GM21786 (cell line): ENCODE data around the gene LEF1.

Source experiments
- ATAC-seq: cut with Tn5 transposase; IDR thresholded peaks from one replicate; pipeline ENCODE4 v1.9.1; 2021; ENCODE audit not compliant: unreplicated experiment

LEF1 gene

DNA sequence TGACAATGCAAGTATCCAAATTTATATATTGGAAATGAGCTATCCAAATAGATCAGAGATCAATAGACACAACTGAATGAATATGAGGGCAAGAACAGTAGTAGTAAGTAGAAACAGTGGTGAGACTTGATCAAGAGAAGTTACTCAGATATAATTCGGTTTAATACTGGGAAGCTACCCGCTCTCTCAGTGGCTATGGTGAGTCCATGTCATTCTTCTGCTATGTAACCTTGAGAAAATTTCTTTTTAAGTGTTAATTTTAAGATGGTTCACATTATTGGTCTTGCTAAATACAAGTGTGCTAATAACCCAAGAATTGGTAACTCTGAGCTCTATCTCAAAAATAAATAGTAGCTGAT, 53.6 kb downstream of the LEF1 start:
- no peak for ATAC-seq

DNA sequence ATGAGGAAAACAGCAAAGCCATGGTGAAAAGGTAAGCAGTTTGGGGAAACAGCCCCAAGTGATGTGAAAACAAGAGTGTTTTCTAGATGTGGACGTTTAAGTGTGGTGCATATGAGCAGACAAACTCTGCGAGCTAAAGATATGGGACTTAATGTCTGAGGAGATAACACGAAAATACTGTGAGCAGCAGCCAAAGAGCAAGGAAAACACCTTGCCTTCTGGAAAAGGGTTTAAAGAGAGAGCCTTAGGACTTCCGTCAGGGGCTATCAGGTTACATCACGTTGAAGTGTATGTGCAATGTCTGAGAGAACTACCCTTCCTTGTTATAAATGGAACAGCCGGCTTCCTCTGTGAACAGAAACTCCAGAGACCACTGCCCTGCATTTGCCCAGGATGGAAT, 54.2 kb downstream of the LEF1 start:
- ATAC-seq: no peak

DNA sequence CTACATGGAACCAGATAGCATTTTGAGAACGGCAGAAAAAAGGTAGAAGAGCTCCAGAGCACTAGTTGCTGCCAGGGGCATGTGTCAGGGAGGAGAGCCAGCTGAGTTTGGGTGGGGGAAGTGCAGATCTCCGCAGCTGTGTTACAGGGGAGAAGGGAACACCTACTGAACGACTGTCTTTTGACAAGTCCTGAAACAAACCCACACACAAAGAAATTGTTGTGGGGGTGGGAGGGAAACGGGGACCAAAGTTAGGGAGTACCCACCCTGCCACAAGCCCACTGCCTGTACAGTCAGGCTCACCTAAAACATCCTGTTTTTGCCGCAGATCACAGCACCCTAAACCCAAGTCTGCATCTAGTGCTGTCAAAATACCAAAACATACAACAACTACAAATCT, 55.5 kb downstream of the LEF1 start:
- no peak for ATAC-seq

DNA sequence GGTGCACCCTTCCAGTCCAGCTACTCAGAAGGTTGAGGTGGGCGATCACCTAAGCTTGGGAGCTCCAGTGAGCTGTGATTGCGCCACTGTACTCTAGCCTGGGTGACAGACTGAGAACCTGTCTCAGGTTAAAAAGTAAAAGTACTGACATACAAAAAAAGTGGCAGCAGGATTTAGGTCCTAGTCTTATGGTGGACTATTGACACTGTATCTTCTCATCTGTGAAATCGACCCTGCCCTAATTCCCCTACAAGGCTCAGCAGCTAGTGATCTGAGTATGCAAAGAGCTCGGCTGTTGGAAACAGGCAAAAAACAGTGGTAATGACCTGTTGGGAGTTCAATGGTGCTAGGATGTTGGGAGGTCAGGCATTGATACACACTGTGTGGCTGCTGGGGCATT, 57.0 kb downstream of the LEF1 start:
- no peak for ATAC-seq

DNA sequence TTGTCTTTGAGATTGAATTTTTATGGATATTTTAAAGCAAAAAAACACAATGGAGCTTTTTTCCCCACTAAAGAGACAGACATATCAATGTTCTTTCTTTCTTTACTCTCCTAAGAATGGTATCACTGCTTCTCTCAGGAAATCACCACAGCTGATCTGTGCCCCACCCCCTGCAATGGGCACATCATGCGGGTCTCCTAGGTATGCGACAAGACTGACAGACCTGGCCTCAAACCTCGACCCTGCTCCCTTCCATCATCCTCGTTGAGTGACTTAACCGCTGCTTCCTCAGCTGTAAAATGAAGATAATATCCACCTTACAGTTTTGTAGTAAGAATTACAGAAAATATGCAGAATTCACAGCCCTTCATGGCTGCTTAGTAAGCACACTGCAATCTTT, 58.3 kb downstream of the LEF1 start:
- peak; percentile 4 for ATAC-seq

DNA sequence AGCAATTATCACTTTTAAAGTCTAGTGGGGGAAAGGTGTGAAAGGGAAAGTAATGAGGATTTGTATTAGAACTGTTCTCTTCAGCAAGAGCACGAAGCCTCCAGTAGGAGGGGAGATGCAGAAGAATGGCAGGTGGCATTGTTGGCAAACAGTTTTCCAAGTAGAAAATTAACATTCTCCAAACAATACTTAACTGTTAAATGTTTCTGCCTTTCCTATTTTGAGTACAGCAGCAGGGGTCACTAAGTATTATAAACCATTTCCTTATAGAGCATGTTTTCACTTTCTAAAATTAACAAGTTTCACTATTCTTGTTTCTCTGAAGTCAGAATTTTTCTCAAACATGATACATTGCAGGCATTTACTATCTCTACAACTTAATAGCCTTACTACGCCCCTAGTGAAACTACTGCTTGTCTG, 58.7 kb downstream of the LEF1 start:
- peak; percentile 92 for ATAC-seq

DNA sequence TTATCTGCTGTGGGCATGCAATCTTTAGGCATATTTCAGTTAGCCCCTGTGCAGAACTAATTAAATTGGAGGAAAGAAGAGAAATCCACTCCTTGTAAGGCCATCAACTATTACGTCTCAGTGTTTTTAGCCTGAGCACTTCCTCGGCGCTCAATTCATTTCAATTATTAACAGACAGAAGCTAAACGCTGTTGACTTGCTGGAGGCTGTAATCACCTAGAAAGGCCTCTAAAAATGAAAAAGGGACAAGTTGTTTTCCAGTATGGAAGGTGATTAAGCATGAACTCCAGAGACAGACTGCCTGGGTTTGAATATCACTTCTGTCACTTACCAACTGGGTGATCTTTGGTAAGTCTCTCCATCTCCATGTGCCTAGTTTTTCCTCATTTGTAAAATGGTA, 59.6 kb downstream of the LEF1 start:
- ATAC-seq: no peak

DNA sequence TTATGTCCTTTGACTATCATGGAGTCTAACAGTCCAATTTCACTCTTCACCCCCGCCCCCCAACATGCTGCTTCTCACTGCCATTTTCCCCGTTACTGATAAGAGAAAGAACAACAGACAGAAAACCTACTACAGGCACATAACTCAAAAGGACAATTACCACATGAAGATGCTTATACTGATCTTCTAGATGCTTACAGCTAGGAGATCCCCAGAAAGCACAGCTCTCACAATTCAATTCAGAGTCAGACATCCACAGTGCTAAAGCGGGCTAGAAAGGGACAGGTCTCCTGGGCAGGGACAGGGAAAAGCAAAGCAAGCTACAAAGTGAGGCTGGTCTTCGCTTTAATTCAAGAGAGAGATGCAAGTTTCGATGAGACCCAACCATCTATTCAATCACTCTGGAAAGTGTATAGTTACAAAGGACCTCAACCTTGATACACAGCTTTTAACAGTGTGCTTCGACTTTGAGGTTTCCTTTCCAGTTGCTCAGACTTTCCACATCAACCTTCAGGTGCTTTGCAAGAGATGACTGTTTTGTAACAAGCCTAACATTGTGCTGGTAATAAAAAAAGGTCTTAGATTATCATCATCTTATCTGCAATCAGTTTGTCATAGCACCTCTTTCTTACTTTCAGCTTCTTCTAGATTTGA, 60.9 kb downstream of the LEF1 start:
- no peak for ATAC-seq

DNA sequence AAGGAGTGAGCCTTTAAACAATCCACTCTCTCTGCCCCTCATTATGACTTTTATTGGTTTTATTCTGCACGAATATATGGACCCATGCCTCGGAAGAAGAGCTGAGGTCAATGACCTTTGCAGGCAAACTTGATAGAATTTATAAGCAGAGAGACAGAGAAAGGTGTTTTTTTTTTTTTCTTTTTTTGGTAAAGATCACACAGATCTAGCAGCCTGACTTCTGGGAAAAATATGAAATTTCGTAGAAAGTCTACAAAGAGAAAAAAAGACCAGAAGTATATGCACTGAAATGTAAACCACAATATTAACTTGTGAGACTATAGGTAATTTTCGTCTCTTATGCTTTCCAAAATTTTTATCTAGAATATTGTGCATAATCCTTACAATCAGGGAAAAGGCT, 61.6 kb downstream of the LEF1 start:
- ATAC-seq: no peak

DNA sequence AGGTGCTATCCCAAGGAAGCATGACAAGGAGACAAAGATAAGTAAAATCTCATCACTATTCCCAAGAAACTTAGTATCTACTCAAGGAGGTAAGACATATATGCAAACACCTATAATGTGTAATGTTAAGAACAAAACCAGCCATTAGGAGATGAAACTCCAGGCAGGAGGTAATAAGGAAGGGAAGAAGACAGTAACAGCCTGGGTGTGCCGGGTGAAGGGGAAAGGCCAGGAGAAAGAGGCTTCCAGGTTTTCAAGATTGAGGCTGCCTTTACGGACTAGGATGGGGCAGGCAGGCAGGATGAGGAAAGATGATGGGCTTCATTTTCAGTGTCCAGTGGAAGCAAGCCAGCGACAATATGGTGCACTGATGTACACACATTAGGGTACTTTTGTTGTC, 62.5 kb downstream of the LEF1 start:
- ATAC-seq: no peak

DNA sequence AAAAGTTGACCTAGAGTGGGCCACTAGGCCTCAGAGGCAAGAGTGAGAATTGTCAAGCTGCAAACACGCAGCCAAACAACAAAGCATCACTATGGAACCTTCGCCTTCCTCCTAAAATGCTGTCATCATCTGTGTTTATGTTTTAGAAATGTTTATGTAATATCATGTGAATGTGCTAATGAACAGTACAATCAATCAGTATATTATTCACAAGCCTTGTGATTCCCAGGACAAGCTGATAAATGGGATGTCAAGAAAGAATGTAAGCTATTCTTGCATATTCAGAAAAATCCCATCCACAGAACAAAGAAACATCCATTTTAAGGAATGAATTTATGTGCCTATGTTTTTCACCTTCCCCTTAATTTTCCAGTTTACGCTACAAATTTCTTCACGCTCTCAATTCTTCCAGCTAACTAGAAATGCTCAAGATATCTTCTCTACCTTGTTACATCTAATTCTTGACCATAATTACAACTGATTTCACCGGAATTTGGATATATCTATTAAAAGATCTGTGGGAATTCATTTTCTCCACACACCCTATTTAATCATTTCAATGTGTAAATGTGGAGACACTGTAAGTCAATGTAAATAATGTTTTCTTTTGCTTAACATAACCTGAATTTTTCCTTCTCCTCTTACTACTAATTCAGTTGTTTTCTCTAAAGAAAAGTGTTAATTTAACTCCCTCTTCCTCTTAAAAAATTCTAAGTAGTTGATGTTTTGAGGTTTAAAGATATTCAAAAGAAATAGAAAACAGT, 65.5 kb downstream of the LEF1 start:
- ATAC-seq: no peak

DNA sequence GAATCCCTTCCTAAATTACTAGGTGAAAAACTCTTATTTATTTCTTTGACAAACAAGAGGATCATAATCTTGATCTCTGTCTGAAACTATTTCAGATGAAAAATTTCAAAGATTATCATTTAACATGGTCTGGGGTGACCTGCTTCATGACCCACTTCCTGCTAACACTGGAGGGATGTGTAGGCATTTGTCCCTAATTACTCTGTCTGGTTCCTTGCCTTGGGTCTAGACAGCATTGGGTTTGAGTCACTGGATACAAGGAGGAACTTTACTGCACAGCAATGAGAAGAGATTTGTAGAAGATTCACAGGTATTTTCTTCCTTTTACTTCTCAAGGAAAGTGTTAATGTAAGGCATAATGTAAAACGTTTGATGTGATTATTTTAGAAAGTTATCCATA, 67.9 kb downstream of the LEF1 start:
- no peak for ATAC-seq

DNA sequence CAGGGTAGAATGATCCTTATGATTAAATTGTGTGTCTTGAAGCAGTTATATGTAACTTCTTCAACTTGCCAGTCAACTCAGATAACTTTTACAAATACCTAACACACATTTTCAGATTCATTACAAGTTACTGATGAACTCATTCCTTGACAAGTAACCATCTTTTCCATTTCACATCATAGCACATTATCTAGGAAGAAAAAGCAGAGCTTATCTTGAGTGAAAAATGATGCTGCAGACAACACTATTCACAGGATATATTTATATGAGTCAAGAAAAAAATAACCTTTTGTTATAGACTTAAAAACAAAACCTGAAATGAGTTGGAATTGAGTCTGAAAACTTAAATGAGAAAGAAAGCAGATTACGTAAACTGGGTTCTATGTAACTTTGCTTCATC, 68.9 kb downstream of the LEF1 start:
- no peak for ATAC-seq

DNA sequence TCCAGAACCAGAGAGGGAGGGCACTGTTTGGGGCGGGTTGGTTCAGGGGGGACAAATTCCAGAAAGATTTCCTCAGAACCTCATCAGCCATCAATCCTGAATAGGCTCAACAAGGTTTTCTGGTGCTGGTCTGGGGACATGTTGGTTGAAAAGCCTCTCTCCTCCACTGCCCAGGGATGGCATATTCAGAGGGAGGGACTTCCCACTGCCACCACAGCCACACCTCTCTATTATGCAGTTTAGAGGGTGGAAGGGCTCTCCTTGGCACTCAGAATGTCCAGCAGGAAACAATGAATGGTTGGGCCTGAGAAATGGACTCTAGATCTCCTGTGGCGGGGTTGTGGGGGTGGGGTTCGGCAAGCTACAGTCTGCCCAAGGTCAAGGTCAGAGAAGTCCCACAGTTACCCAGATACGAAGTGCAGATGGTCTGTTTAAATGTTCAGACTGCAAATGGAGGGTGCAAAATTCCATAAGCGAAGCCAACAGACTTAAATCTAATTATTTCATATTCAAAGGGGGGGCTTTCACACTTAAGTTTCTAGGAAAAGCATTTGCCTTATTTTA, 70.7 kb downstream of the LEF1 start:
- no peak for ATAC-seq

DNA sequence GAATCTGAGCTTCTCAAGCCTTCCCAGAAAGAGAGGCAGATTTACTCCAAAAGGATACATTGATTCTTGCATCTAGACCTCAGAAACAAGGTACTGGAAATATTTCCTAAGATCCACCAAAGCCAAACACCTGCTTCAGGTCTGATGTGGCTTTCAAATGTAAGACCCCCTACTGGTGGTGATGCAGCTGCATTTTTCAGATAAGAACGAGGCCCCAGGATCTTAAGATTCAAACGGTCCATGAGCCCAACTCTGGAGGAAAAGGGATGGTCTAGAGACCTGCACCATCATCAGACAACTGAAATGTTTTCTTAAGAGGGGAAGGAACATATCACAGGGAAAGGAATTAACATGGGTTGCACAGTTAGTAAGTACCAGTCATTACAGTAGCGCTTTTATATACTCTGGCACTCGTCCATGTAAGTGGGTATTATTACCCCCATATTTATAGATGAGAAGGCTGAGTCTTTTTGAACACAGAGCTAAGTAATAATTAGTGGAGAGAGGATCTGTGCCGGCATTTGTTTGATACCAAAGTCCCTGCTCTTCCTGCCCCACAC, 73.7 kb downstream of the LEF1 start:
- no peak for ATAC-seq

DNA sequence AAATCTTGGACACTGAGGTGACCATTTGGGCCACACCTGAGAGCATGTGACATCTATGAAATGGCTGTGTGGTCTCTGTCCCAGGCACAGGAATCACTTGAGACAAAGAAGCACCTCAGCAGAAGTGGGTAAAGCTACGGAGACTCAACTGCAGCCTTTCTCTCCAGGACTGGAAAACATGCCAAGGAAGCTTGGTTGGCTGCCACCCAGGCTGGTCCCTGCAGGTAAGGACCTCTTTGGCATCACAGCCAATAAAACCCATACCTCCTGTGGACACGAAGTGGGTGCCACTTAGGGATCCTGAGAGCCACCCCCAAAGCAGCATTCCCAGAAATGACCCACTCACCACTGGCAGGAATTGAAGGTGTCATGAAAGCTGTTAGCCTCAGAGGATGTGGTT, 74.6 kb downstream of the LEF1 start:
- no peak for ATAC-seq

DNA sequence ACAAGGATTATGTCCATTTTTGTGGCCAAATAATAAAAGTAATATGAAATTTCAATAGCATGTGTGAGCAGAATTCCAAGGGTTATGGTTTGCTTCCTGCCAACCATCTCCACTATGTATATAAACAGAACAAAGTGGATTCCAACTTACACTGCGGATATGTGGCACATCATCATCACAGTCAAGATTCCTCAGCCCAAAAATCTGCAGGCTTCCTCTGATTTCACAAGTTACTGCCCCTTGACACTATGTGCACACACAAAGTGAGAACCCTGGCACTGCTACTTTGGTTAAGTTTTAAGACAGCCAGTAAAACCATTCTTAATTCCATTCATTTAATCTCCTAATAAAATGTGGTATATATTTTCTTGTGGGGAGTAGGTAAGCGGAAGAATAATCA, 76.4 kb downstream of the LEF1 start:
- ATAC-seq: no peak

DNA sequence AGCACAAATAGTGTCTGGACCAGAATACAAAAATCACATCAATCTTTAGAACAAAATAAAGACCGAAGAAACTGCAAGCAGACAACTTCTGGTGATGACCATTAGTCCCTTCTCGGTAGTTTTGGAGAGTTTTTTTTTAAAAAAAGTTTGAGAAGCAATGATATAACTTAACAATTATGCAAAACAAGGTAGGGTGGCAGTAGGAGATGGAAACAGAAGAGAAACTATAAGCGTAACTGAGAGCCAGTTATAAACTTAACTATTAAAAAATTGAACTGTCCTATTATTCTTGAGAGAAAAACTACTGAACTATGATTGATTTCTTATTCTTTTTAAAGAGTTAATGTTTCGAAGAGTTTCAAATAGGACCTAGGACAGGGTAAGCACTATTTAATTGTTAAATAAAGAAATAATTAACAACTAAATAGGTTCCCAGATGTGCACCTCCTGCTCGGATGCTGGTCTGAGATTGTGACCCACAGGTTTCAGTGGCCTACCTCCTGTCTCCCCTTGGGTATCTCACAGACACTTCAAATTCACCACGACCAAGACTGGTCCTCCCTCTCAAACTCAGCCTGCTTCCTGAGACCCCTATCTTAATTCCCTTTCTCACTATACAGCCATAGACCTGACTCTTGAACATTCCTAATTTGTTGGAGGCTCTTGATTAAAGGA, 81.3 kb downstream of the LEF1 start:
- peak; percentile 66 for ATAC-seq

DNA sequence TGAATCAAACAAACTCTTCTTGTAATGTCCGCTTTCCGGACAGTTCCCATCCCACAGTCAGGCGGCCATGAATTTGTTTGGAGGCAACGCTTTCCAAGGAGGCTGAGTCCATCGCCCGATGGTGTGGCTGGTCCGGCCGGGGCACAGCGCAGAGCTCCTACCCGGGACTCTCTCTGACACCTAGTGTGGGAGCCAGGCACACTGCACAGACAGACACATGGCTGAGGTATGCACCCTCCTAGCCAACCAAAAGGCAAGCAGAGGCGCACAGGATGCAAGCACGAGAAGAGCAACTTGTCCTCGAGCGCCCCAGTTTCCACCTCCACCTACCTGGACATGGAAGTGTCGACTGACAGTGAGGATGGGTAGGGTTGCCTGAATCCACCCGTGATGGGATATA, 87.5 kb downstream of the LEF1 start:
- no peak for ATAC-seq

DNA sequence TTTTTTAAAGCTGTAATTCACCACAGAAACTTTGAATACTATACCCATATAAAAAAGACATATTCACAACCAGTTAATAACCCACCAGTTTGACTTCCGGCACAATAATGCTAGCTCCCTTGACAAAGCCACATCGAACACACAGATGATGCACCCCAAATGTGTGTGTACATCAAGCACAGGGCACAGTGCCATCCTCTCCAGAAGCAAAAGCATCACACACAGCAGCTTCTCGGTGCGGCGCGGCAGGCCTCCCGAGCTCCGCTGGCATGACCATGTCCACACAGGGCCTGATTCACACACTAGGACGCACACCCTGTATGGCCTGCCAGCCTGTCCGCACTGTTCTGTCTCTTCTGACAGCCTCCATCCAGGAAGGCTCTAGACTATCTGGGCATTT, 88.0 kb downstream of the LEF1 start:
- ATAC-seq: no peak

DNA sequence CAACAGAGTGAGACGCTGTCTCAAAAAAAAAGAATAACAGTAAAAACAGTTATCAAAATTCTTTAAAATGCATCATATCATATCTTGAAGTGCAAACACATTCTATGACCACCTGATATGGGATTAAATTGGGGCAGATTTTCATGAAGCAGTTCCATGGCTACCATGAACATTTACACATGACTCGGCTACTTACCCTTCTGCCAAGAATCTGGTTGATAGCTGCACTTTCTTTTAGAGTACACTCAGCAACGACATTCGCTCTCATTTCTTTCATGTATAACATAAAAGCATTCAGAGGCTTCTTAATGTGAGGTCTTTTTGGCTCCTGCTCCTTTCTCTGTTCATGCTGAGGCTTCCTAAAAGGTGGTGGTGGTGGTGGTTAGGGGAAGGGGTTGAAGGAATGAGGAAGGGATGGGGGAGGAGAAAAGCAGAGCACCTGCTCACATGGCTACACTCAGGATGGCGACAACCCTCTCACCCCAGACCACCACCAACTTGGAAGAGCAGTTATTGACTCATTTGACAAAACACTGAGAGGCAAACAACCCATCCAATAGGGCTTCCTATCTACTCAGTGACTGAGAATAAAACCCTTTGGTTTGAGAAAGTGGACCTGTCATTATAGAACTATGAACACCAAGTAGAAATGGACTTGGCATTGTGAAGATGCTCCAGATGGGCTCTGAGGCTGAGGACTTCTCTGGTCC, 90.6 kb downstream of the LEF1 start:
- no peak for ATAC-seq
